ENCODE results near the gene PTPN13. TPM values are rescaled to one million over a fixed set of nuclear protein-coding genes. Genes with fewer than 3 reads are reported as not detected.

PTPN13 gene
- total RNA-seq, 2 donors from 2014 or later: 9.1 to 26.7 TPM

DNA sequence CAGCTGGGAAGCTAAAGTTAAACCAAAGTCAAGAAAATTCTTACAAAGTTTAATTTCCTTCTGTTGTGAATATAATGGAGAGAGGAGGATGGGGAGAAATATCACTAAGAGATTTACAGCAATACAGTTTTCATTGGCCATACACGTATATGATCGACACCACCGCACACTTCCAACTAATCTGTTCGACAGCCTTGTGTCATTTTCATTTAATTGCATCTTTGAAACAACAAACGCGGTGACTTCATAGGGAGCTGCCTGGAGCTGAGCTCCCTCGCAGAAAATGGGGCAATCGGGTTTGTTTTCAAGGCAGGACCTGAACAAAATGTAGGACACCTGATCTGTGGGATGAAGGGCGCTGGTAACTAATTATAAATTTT, 1.3 kb downstream of the PTPN13 start:
- peak overlapping the region in 1 of 2 donors; percentile 82 for H3K4me3 ChIP-seq
- 5% methylated on average over 9 of the region's 9 CpGs for WGBS, 2 donors
- H3K36me3 ChIP-seq (replicated peaks in 1 of 2; ENCODE audit: insufficient read depth in 1 of 2, low read depth in 2 of 2): no peaks in the 10 kb centered on the region
- no peaks in the 10 kb centered on the region for H3K27me3 ChIP-seq
- no peak for TF ChIP-seq POLR2A (IDR thresholded peaks at IDR 0.05)
- TF ChIP-seq, protein P1, sequence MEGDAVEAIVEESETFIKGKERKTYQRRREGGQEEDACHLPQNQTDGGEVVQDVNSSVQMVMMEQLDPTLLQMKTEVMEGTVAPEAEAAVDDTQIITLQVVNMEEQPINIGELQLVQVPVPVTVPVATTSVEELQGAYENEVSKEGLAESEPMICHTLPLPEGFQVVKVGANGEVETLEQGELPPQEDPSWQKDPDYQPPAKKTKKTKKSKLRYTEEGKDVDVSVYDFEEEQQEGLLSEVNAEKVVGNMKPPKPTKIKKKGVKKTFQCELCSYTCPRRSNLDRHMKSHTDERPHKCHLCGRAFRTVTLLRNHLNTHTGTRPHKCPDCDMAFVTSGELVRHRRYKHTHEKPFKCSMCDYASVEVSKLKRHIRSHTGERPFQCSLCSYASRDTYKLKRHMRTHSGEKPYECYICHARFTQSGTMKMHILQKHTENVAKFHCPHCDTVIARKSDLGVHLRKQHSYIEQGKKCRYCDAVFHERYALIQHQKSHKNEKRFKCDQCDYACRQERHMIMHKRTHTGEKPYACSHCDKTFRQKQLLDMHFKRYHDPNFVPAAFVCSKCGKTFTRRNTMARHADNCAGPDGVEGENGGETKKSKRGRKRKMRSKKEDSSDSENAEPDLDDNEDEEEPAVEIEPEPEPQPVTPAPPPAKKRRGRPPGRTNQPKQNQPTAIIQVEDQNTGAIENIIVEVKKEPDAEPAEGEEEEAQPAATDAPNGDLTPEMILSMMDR (IDR thresholded peaks at IDR 0.05): no peak
- intact Hi-C loops (cut with DNase I): no loop called here
- H3K27ac ChIP-seq: peak overlapping the region; percentile 67 to 94 (median 89)
- H3K4me1 ChIP-seq: no peaks in the 10 kb centered on the region
- ATAC-seq (no peak), DNase-seq (no peak)
- H3K9me3 ChIP-seq: no peaks in the 10 kb centered on the region

GRCh38 chr4:86596807-86597206, 2.7 kb downstream of the PTPN13 start:
- intact Hi-C loops (cut with DNase I): no loop called here
- no peak for ATAC-seq
- Histone ChIP-seq H3K4me1 (no peaks in the 10 kb centered on the region), H3K9me3 (no peaks in the 10 kb centered on the region), H3K27me3 (no peaks in the 10 kb centered on the region), H3K4me3 (no peak overlapping the region), H3K27ac (no peak overlapping the region), H3K36me3 (replicated peaks in 1 of 2; ENCODE audit: insufficient read depth in 1 of 2, low read depth in 2 of 2) (no peaks in the 10 kb centered on the region)
- 66 to 79% methylated on average over 2 of the region's 2 CpGs for whole genome bisulfite sequencing, 2 donors
- no peak for TF ChIP-seq POLR2A (IDR thresholded peaks at IDR 0.05)
- TF ChIP-seq, protein P1 (IDR thresholded peaks at IDR 0.05): no peak
- no peak for DNase-seq

DNA sequence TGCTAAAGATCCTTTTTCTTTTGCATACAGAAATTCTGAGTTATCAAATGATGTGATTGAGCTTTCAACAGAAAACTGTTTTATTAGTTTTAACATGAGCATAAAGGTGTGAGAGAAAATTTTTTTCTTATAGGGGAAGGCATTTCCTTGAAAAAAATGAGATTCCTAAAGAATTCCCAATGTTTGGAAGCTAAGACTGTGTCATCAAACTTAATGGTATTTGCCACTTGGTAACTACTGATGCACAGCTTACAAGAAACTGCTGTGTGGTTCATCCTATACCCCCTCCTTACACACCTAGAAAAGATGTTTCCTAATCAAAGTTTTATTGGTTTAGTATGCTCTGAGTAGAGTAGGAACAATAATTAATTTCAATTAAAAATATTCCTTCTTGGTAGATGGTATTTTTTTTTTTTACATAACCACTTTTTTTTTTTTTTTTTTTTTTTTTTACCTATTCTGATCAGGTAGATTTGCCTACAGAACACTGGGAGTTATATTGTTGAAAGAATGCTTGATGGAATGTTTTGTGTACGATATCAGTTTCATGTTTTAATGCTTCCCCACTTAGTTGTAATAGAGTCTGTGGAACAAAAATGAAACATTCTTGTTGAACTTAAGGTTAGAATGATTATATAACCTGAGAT, 6.0 kb downstream of the PTPN13 start:
- WGBS, 2 donors: 72 to 75% methylated on average over 1 of the region's 1 CpG
- intact Hi-C loops (cut with DNase I): no loop called here
- Histone ChIP-seq H3K27ac (no peak overlapping the region), H3K4me3 (no peak overlapping the region), H3K36me3 (replicated peaks in 1 of 2; ENCODE audit: insufficient read depth in 1 of 2, low read depth in 2 of 2) (no peaks in the 10 kb centered on the region), H3K27me3 (no peaks in the 10 kb centered on the region), H3K4me1 (no peaks in the 10 kb centered on the region), H3K9me3 (no peaks in the 10 kb centered on the region)
- no peak for TF ChIP-seq POLR2A (IDR thresholded peaks at IDR 0.05)
- TF ChIP-seq, protein P1 (IDR thresholded peaks at IDR 0.05): no peak
- DNase-seq (no peak), ATAC-seq (no peak)

GRCh38 chr4:86603311-86603885, 9.3 kb downstream of the PTPN13 start:
- Histone ChIP-seq H3K27ac (no peak overlapping the region), H3K36me3 (replicated peaks in 1 of 2; ENCODE audit: insufficient read depth in 1 of 2, low read depth in 2 of 2) (no peaks in the 10 kb centered on the region), H3K4me1 (no peaks in the 10 kb centered on the region), H3K9me3 (no peaks in the 10 kb centered on the region), H3K27me3 (no peaks in the 10 kb centered on the region), H3K4me3 (no peak overlapping the region)
- TF ChIP-seq POLR2A (IDR thresholded peaks at IDR 0.05): no peak
- TF ChIP-seq, protein P1 (IDR thresholded peaks at IDR 0.05): no peak
- ATAC-seq (no peak), DNase-seq (no peak)
- 86 to 97% methylated on average over 1 of the region's 1 CpG for WGBS, 2 donors
- intact Hi-C loops (cut with DNase I): no loop called here

DNA sequence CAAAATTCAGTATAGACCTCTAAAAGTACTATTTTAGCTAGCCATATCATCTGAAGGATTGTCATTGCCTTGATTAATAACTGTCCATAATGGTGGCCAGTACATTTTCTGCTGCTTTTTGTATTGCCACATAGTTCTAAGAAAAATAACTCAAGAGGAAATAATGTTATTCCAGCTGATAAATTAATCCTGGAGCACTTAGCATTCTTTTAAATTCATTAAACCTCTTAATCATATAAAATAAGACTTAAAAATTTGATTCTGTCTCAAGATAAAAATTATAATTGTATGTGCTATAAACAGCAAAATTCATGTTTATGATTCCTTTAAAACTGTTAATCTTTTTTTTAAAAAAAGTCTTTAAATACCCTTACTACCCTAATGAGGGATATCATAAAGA, 12.7 kb downstream of the PTPN13 start:
- no peak overlapping the region for H3K4me3 ChIP-seq
- no peak overlapping the region for H3K27ac ChIP-seq
- H3K4me1 ChIP-seq: no peaks in the 10 kb centered on the region
- no peak for DNase-seq
- ATAC-seq: no peak
- no peaks in the 10 kb centered on the region for H3K9me3 ChIP-seq
- no peaks in the 10 kb centered on the region for H3K36me3 ChIP-seq (replicated peaks in 1 of 2; ENCODE audit: insufficient read depth in 1 of 2, low read depth in 2 of 2)
- TF ChIP-seq, protein P1 (IDR thresholded peaks at IDR 0.05): no peak
- TF ChIP-seq POLR2A (IDR thresholded peaks at IDR 0.05): no peak
- intact Hi-C loops (cut with DNase I): no loop called here
- H3K27me3 ChIP-seq: no peaks in the 10 kb centered on the region
